ENCODE data around the gene CISD1. TPM values are rescaled to one million over a fixed set of nuclear protein-coding genes. Genes with fewer than 3 reads are reported as not detected.
A peak's percentile ranks its signal among the peaks of the same experiment; 100 is the strongest.

CISD1 gene
- polyA plus RNA-seq, 1 donor: 25.2 TPM

DNA sequence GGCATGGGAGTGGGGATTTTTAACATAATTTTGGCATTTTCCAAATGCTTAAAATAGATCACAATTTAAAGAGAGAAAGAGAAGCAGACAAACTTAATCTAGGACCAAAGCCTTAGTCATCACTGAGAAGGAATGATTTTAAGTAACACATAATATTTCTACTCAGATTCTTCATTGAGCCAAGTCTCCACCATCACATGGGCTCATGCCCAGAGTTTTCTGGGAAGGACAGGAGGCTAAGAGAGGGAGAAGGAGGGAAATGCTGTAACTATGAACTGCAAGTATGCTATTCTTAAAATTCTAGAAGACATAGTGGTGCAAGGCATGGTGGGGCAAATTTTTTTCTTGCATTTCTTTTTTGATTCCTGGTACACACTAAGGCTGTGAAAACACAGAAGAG lies 42.1 kb downstream of the CISD1 start:
- DNase-seq (ENCODE audit: low read depth): no peak

GRCh38 chr10:58316874-58317273 lies 47.9 kb downstream of the CISD1 start:
- no peak for DNase-seq (ENCODE audit: low read depth)

DNA sequence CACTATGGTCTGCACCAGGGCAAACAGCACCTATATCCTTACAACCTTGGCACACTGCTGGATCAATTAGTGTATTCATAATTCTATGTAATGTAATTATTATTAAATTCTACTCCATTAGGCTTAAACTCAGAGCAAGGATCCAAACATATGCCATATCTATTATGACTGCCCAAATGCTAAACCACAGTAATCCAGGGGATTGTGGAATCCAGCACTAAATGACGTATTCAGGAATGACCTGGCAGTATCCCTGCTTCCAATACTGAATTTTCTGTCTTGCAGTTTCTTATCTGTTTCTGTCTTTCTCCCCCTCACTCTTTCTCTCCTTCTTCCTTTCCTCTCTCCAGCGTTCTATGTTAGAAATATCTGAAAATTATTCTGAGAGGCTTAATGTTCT lies 49.4 kb downstream of the CISD1 start:
- no peak for DNase-seq (ENCODE audit: low read depth)

GRCh38 chr10:58319599-58319998 lies 50.6 kb downstream of the CISD1 start:
- DNase-seq (ENCODE audit: low read depth): no peak

DNA sequence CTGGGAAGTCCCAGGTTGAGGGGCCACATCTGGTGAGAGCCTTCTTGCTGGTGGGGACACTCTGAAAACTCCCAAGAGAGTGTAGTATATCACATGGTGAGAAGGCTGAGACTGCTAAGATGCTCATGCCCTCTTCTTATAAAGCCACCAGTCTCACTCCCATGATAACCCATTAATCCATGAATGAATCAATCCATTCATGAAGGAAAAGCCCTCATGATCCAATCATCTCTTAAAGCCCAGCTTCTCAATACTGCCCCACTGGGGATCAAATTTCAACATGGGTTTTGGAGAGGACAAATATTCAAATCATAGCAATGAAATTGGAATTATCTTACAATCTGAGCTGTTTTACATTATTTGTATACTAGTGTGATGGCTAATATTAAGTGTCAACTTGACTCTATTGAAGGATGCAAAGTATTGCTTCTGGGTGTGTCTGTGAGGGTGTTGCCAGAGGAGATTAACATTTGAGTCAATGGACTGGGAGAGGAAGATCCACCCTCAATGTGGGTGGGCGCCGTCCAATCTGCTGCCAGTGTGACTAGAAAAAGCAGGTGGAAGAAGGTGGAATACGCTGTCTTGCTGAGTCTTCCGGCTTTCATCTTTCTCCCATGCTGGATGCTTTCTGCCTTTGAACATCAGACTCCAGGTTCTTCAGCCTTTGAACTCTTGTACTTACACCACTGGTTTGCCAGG lies 51.5 kb downstream of the CISD1 start:
- DNase-seq (ENCODE audit: low read depth): no peak

GRCh38 chr10:58322072-58322834 lies 53.3 kb downstream of the CISD1 start:
- DNase-seq (ENCODE audit: low read depth): no peak

DNA sequence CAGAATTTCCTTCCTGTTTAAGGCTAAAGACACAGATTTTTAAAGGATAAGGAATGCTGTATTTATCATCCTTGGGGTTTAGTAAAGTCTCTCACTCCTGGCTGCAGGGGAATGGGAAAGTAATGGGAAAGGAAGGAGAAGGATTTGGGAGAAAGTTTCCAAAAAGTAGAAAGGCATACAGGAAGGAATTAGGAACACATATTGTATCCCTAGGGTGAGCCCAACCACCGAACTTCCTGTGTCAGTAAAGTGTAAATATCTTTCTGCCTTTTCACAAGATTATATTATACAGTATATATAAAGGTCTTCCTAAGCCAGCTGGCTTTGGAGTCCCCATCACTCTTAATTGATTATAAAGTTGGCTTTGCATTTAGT lies 53.9 kb downstream of the CISD1 start:
- DNase-seq (ENCODE audit: low read depth): no peak

DNA sequence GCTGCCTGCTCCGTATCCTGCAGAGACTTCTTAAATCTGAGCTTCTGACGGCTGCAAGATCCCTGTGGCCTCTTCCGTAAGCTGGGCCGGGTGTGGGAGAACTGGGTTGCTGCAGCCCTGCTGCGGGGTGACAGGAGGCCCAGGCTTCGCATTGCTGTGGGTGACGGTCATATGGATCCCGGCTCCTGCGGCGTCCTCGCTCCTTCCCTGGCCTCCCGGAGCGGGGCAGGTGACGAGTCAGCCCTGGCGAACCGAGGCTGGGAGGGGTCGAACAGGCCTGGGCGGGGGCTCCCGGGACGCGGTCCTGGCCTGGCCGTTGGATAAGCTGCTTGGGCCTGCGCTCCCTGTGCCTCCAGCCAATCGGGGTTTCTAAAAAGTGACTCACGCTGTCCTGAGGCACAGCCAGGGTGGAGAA lies 58.0 kb downstream of the CISD1 start:
- peak; percentile 25 for DNase-seq (ENCODE audit: low read depth)

GRCh38 chr10:58328233-58328632 lies 59.3 kb downstream of the CISD1 start:
- DNase-seq (ENCODE audit: low read depth): no peak

DNA sequence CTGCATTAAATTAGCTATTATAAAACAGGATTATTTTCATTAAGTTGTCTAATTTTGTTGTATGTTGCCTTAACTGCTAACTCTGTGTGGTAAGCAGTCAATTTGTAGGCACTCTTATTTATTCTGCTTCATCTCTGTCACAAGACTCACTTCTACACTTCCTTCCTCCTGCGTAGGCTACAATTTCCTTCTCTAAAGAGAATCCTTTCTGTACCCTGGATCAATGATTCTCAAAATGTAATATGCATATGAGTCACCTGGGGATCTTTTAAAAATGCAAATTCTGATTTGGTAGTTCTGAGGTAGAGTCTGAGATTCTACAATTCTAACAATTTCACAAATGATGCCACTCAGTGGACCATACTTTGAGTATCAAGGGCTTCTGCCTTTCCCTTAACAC lies 61.5 kb downstream of the CISD1 start:
- DNase-seq (ENCODE audit: low read depth): no peak

DNA sequence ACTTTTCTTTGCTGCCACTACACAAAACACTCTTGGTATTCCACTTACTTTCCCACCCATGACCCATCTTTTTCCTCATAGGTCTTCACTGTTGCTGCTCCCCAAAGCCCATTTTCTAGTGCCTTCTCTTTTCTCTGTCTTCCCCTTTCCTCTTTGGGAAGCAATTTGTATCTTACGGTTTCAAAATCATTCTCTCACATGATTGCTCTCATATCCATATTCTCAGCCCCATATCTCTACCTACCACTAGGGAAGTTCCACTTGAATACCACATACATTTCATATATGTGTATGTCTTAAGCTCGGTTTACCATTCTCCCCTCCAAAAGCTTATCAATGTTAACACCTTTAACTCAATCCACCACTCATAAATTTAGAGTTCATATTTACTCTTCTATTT lies 62.7 kb downstream of the CISD1 start:
- DNase-seq (ENCODE audit: low read depth): no peak

DNA sequence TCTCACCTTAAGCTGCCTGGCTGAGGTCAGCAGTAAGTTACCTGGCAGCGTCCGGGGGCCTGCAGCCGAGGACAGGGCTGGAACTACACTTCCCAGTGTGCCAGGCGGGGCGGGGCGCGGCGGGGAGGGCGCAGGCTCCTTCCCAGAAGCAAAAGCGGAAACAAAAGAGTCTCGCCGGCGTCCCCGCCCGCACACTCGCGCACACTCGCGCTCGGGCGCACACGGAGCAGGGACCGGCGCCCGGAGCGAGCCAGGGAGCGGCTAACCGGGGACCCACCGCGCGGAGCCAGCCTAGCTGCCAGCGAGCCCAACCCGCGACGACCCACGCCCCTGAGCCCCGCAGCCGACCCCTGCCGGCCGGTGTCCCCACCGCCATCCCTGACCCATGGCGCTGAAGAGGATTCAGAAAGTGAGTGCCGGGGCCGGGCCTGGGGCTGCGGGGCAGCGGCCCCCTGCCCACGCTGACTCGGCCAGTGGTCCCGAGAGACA lies 65.9 kb downstream of the CISD1 start, which contains the start of gene UBE2D1:
UBE2D1 (plus strand) TSS at position 190 of the 489 bp plus-strand sequence; CDS start at position 386, 196 bp downstream.
- DNase-seq (ENCODE audit: low read depth): peak; percentile 13

DNA sequence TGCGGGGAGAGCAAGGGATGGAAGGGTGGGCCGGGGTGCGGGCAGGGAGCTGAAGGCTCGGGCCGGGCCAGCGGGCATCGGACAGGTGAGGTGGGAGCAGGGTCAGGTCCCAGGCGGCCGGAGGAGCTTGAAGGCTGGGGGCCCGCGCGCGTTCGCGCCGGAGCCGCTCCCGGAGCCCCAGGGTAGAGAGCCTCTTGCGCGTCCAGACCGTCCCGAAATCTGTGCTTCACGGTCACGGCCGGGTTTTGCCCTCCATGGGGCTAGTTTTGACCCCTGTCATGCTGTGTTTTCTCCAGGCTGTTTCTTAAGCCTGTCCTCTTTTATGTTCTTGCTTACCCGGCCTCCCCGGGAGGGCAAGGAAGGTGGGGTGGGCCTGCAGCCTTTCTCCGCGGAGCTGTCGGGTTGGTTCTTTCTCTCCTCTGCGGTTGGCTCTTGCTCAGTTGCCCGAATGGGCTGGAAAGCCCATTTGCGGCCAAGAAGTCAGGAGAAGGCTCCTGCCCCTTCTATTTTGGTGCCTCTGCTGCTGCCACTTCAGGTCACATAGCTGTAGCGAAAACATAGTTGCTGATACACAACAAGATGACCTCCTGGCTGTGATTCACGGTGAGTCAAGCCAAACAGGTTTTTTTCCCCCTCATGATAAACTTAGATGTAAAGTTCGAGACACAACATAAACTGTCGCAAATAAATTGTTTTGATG lies 66.5 kb downstream of the CISD1 start:
- DNase-seq (ENCODE audit: low read depth): no peak

- no peak for DNase-seq (ENCODE audit: low read depth)
Observed at GRCh38 chr10:58336242-58336641, 67.3 kb downstream of the CISD1 start.

Other genes with a start within 250 kb of the CISD1 start
- 3.3 TPM for gene IPMK, start 1.3 kb upstream of the CISD1 start, polyA plus RNA-seq (ENCODE audit: insufficient read length)
- gene UBE2D1, start 65.8 kb downstream of the CISD1 start, polyA plus RNA-seq (ENCODE audit: insufficient read length): 14.0 TPM
- 30.4 TPM for gene TFAM, start 116.2 kb downstream of the CISD1 start, polyA plus RNA-seq (ENCODE audit: insufficient read length)
- 14.5 TPM for gene BICC1, start 243.7 kb downstream of the CISD1 start, polyA plus RNA-seq (ENCODE audit: insufficient read length)

Data from forelimb muscle (tissue), 1 donor.